ENCODE data around the gene ELP6.

DNA sequence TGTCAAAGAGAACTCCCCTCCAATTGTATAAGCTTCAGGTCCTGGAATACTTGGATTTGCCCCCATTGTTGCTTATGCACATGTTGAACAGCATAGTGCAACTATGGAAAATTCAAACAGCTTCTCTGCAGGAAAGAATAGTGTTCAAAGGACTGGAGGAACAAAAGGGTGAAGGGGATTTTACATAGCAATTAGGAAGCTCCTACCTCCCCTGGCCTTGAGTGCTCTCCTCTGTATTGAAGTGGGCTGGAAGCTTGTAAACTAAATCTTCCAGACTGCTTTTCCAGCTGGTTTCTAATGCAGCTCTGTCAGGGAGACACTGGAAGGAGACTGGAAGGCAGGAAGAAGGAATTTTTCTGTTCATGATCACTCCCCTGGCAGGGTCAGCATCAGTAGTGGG is 7.2 kb upstream of the ELP6 start:
- TF ChIP-seq CTCF (IDR thresholded peaks at IDR 0.05) (no peak), POLR2A (IDR thresholded peaks at IDR 0.05) (no peak)

Measured in breast epithelium (tissue), 3 donors.